Panc1 (cell line): Measurements from ENCODE around the gene POLR3B. TPM values are rescaled to one million over a fixed set of nuclear protein-coding genes. Genes with fewer than 3 reads are reported as not detected.

ENCODE experiments used
- ATAC-seq: fragments of 200-7000 bp; cut with Tn5 transposase; 2 replicates; pipeline ENCODE4 v1.9.1; 2020; ENCODE audit warnings: mild to moderate bottlenecking, moderate library complexity
- BruUV-seq: library from RNA; stranded (reverse); fragments of 400-500 nt; replicated peaks from 2 replicates; lab custom pipeline; 2021; lab: Mats Ljungman, UMichigan
- CTCF ChIA-PET: fragments of 300-600 bp; sonication (Branson Sonifier 250); formaldehyde crosslinking; loops from one replicate; lab custom pipeline; 2022; ENCODE audit warnings: antibody characterized with exemption; lab: Charles Lee
- POLR2A ChIA-PET: fragments of 300-600 bp; sonication (Branson Sonifier 250); formaldehyde crosslinking; loops from one replicate; lab custom pipeline; 2022; ENCODE audit warnings: antibody characterized with exemption; lab: Charles Lee
- DNase-seq: peaks from one replicate; pipeline ENCODE4 v3.0.0-alpha.2; 2010; ENCODE audit warnings: low read depth, low spot score
- H3K27ac ChIP-seq: 2 replicates; pipeline ENCODE4 v1.5.1; 2011; ENCODE audit warnings: mild to moderate bottlenecking, low read length, inconsistent platforms
- H3K27me3 ChIP-seq: fragments of 200-500 bp; sonication (Bioruptor generic); 2 replicates; pipeline ENCODE4 v1.6.0; 2014; ENCODE audit warnings: low read length, inconsistent platforms; ENCODE audit not compliant: control insufficient read depth, insufficient read depth
- H3K36me3 ChIP-seq: fragments of 200-500 bp; sonication (Bioruptor generic); 2 replicates; pipeline ENCODE4 v1.5.1; 2014; ENCODE audit warnings: inconsistent platforms, mild to moderate bottlenecking, low read length, moderate library complexity; ENCODE audit not compliant: control insufficient read depth, insufficient read depth
- H3K4me1 ChIP-seq: 2 replicates; pipeline ENCODE4 v1.5.1; 2011; ENCODE audit warnings: inconsistent platforms, mild to moderate bottlenecking, low read length, moderate library complexity; ENCODE audit not compliant: control insufficient read depth, insufficient read depth
- H3K4me3 ChIP-seq, 2 experiments: 2 replicates each; pipeline ENCODE4 v1.5.1; 2011 to 2012; ENCODE audit warnings: low read depth in 2 of 2, low read length in 2 of 2, mild to moderate bottlenecking in 2 of 2, inconsistent platforms in 1 of 2, moderate library complexity in 1 of 2
- H3K9me3 ChIP-seq: fragments of 200-500 bp; sonication (Bioruptor generic); 2 replicates; pipeline ENCODE4 v1.5.1; 2014; ENCODE audit warnings: low read depth, mild to moderate bottlenecking, inconsistent platforms, low read length, moderate library complexity; ENCODE audit not compliant: control insufficient read depth, insufficient read depth
- POLR2AphosphoS5 ChIP-seq: IDR thresholded peaks from 2 replicates; pipeline ENCODE4 v1.6.1; 2012; ENCODE audit warnings: mild to moderate bottlenecking, low read depth, low read length, moderate library complexity
- SIN3A ChIP-seq: IDR thresholded peaks from 2 replicates; pipeline ENCODE4 v1.6.1; 2012; ENCODE audit warnings: low read depth, mild to moderate bottlenecking, low read length, moderate library complexity, borderline replicate concordance; ENCODE audit not compliant: insufficient read depth
- TCF7L2 ChIP-seq: IDR thresholded peaks from 2 replicates; pipeline ENCODE4 v1.6.1; 2011; ENCODE audit warnings: mild to moderate bottlenecking, low read depth, low read length, inconsistent platforms
- in situ Hi-C: cut with HindIII; loops from 2 replicates; pipeline ENCODE4 v1.10.0; 2016; ENCODE audit warnings: low sequenced_read_pairs, low pct_unique_long_range_greater_than_20kb
- intact Hi-C: fragments of 100-400 bp; cut with micrococcal nuclease; formaldehyde crosslinking; loops from one replicate; pipeline ENCODE4 v1.10.0; 2022; ENCODE audit not compliant: unreplicated experiment
- total RNA-seq: library from RNA; stranded (reverse); gene quantifications from one replicate; pipeline ENCODE4 v1.2.1, GENCODE V29; 2021; ENCODE audit not compliant: unreplicated experiment
- TF ChIP-seq, protein P1 (sequence below): fragments of 450-650 bp; IDR thresholded peaks from 2 replicates; pipeline ENCODE4 v1.5.1; 2017; ENCODE audit warnings: mild to moderate bottlenecking
- TF ChIP-seq, protein P2 (sequence below), 2 experiments: IDR thresholded peaks; 2 replicates each; pipeline ENCODE4 v1.6.1; 2011 to 2012; ENCODE audit warnings: low read depth in 2 of 2, control low read depth in 1 of 2, low read length in 1 of 2, mild to moderate bottlenecking in 1 of 2, moderate library complexity in 1 of 2; ENCODE audit not compliant: insufficient read depth in 1 of 2

The POLR3B gene
- total RNA-seq, 1 experiment from 2014 or later = 8.2 TPM

DNA sequence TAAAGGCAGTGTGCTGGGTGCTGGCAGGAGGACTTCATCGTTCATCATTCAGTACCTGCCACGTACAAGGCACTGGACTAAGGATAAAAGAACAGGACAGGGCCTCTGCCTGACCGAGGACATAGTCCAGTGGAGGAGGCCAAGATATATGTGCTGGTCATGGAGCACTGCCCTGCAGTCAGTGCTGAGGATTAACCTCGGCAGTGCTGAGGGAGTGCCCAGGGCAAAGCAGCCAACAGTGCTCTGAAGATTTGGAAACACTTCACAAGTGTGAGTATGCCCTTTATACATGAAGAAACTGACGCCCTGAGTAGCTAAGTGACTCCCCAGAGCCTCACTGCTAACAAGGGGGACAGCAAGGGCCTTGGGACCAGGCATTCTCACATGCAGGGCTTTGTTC, 153.8 kb downstream of the POLR3B start:
- no peak for ATAC-seq
- in situ Hi-C loops = no loop called here
- intact Hi-C loops = no loop called here
- no TSS peak for BruUV-seq
- CTCF ChIA-PET = no interaction called here
- TF ChIP-seq, protein P1, sequence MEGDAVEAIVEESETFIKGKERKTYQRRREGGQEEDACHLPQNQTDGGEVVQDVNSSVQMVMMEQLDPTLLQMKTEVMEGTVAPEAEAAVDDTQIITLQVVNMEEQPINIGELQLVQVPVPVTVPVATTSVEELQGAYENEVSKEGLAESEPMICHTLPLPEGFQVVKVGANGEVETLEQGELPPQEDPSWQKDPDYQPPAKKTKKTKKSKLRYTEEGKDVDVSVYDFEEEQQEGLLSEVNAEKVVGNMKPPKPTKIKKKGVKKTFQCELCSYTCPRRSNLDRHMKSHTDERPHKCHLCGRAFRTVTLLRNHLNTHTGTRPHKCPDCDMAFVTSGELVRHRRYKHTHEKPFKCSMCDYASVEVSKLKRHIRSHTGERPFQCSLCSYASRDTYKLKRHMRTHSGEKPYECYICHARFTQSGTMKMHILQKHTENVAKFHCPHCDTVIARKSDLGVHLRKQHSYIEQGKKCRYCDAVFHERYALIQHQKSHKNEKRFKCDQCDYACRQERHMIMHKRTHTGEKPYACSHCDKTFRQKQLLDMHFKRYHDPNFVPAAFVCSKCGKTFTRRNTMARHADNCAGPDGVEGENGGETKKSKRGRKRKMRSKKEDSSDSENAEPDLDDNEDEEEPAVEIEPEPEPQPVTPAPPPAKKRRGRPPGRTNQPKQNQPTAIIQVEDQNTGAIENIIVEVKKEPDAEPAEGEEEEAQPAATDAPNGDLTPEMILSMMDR = no peak
- DNase-seq = no peak
- Histone ChIP-seq H3K27ac (no peak overlapping the region), H3K27me3 (no peaks in the 10 kb centered on the region), H3K4me1 (no peaks in the 10 kb centered on the region), H3K36me3 (no peaks in the 10 kb centered on the region; the same call in 1 of the 2 replicates), H3K4me3 (no peak overlapping the region), H3K9me3 (no peaks in the 10 kb centered on the region)
- POLR2A ChIA-PET = no interaction called here

- ATAC-seq (no peak), DNase-seq (no peak)
- no TSS peak for BruUV-seq
- in situ Hi-C loops = no loop called here
- Histone ChIP-seq H3K27me3 (no peaks in the 10 kb centered on the region; the same call in 1 of the 2 replicates), H3K27ac (no peak overlapping the region), H3K4me3 (no peak overlapping the region), H3K9me3 (no peaks in the 10 kb centered on the region), H3K36me3 (no peaks in the 10 kb centered on the region), H3K4me1 (no peaks in the 10 kb centered on the region)
- ChIA-PET CTCF (no interaction called here), POLR2A (no interaction called here)
- TF ChIP-seq, protein P1 = no peak
- TF ChIP-seq SIN3A (no peak), TCF7L2 (no peak), POLR2AphosphoS5 (no peak)
- TF ChIP-seq, protein P2, sequence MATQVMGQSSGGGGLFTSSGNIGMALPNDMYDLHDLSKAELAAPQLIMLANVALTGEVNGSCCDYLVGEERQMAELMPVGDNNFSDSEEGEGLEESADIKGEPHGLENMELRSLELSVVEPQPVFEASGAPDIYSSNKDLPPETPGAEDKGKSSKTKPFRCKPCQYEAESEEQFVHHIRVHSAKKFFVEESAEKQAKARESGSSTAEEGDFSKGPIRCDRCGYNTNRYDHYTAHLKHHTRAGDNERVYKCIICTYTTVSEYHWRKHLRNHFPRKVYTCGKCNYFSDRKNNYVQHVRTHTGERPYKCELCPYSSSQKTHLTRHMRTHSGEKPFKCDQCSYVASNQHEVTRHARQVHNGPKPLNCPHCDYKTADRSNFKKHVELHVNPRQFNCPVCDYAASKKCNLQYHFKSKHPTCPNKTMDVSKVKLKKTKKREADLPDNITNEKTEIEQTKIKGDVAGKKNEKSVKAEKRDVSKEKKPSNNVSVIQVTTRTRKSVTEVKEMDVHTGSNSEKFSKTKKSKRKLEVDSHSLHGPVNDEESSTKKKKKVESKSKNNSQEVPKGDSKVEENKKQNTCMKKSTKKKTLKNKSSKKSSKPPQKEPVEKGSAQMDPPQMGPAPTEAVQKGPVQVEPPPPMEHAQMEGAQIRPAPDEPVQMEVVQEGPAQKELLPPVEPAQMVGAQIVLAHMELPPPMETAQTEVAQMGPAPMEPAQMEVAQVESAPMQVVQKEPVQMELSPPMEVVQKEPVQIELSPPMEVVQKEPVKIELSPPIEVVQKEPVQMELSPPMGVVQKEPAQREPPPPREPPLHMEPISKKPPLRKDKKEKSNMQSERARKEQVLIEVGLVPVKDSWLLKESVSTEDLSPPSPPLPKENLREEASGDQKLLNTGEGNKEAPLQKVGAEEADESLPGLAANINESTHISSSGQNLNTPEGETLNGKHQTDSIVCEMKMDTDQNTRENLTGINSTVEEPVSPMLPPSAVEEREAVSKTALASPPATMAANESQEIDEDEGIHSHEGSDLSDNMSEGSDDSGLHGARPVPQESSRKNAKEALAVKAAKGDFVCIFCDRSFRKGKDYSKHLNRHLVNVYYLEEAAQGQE (IDR thresholded peaks at IDR 0.05; ENCODE audit: insufficient read depth in 1 of 2, low read depth in 2 of 2, low read length in 1 of 2) = no peak
- intact Hi-C loops = no loop called here
Measured at GRCh38 chr12:106517314-106517713, 159.8 kb downstream of the POLR3B start.
